ENCODE data around the gene SLC29A1.
A peak's percentile ranks its signal among the peaks of the same experiment; 100 is the strongest.

The SLC29A1 gene

GRCh38 chr6:44270526-44271405, 47.4 kb downstream of the SLC29A1 start:
- peak; percentile 52 for DNase-seq

- no peak for DNase-seq
These were observed 48.0 kb downstream of the SLC29A1 start for GRCh38 chr6:44271406-44271723.

DNA sequence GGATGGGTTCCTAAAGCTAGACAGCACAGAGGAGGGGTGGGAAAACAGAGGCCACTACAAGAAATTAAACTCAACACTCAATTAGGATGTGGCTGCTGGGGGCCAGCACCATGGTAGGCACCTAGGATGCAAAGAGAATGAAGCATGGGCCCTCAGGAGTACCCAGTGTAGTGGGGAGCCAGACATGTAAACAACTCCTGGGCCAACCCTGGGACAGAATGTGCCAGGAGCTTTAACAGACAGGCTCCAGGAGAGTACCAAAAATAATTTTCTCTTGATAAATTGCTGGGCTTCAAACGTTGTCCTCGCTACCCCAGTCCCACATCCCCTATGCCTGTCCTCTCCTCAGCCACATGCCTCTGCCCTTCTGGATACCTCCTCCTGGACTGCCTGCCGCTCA, 48.5 kb downstream of the SLC29A1 start:
- DNase-seq = no peak

DNA sequence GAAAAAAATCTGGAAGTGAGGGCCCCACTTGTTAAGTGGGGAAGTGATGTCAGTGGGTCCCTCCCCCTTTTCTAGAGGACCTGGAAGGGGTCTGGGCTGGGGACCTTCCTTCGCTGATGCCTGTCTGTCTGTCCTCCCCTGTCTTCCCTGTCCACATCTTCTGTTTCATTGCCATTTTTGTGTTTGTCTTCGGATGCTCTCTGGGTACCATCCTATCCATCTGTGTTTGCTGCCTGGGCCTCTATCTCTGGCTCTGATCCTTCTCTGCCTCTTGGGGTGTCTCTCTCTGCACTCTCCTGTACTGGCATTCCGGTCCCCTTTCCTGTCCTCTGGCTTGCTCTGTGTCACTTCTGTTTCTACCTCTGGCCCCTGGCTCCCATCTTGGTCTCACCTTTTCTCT, 49.1 kb downstream of the SLC29A1 start:
- no peak for DNase-seq

DNA sequence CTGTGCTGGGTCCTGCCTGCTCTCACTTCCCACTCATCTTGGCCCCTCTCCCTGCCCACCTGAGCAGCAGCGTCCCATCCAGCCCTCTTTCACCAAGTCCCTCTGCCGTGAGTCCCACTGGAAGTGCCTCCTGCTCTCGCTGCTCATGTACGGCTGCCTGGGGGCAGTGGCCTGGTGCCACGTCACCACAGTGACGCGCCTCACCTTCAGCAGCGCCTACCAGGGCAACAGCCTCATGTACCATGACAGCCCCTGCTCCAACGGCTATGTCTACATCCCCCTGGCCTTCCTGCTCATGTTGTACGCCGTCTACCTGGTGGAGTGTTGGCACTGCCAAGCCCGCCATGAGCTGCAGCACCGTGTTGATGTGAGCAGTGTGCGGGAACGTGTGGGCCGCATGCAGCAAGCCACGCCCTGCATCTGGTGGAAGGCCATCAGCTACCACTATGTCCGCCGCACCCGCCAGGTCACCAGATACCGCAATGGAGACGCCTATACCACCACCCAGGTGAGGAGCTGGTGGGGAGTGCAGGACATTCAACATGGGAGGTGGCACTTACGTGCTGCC, 49.7 kb downstream of the SLC29A1 start:
- DNase-seq = no peak

DNA sequence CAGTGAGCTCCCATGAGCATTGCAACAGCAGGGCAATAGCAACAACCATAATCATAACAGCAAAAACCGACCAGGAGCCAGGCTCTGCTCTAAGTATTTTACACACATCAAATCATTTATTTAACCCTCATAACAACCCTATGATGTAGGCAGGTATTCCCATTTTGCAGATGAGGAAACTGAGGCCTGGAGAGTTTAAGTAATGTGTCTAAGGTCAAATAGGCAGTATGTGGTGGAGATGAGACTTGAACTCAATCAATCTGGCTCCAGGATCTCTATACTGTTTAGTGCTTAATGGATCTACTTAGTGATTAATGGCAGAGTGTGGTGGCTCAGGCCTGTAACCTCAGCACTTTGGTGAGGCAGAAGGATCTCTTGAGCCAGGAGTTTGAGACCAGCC, 50.2 kb downstream of the SLC29A1 start:
- no peak for DNase-seq

DNA sequence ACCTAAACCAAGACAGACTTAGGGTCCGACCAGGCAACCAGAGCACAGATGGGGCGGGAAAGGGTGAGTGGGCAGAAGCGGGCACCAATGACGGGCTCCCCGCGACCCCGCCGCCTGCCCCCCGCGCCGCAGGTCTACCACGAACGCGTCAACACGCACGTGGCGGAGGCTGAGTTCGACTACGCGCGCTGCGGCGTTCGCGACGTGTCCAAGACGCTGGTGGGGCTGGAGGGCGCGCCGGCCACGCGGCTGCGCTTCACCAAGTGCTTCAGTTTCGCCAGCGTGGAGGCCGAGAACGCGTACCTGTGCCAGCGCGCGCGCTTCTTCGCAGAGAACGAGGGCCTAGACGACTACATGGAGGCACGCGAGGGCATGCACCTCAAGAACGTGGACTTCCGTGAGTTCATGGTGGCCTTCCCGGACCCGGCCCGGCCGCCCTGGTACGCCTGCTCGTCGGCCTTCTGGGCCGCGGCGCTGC, 51.9 kb downstream of the SLC29A1 start:
- DNase-seq = no peak

- DNase-seq = no peak
These were observed 52.6 kb downstream of the SLC29A1 start for GRCh38 chr6:44275749-44276648.

DNA sequence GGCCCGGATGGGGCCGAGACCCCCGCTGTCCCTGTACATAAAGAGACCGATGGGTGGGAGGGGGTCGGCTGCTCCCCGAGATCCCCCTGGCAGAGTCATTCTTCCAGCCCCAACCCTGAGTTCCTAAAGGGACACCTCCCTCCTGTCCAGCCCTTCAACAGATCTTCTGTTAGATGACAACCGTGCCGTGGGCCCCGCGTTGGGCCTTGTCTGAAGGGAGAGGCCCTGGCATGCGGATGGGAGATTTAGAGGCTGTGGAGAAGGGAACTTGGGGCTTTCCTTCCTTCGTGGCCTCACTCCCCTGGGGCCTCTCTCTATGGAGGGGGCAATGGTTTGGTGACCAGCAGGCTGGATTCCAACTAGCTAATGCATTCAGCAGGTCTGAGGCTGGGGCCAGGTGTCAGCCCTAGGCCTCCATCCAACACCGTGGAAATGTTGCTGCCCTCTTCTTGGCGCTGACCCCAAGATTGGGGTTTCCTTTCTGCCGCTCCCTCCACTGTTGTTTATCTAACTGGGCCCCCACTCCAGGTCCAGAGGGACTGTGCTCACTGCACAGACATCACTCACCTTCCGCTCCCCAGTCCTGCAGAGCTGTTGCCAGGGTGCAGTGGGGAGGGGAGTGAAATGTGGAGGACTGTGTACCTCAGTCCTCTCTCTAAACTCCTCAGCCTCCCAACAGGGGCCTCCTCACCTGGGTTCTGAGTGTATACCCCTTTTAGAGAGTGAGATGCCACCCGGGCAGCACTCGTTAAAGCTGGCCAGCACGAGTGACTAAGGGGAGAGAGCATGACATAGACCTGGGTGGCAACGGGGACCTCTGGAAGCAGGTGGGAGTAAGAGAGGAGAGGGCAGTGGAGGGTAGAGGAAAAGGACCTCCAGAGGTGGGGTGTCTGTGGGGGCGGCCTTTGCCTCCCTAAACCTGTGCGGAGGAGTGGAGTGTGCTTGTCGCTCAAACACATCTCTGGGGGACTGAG, 53.6 kb downstream of the SLC29A1 start:
- DNase-seq = no peak

- DNase-seq = no peak
These were observed 54.4 kb downstream of the SLC29A1 start for GRCh38 chr6:44277763-44278162.

GRCh38 chr6:44278315-44278714, 54.9 kb downstream of the SLC29A1 start:
- no peak for DNase-seq

GRCh38 chr6:44278774-44279697, 55.6 kb downstream of the SLC29A1 start:
- no peak for DNase-seq

All from NCI-H1092 (cell line).